Myocyte (in vitro differentiated cells): ENCODE measurements around the gene FBXO7. TPM values are rescaled to one million over a fixed set of nuclear protein-coding genes. Genes with fewer than 3 reads are reported as not detected.

Experiments
- total RNA-seq: library from RNA; depleted of rRNA; stranded (reverse); fragments of >200 nt; gene quantifications from 2 replicates; pipeline ENCODE4 v1.2.3, GENCODE V29; 2014

Gene FBXO7
- total RNA-seq, 1 donor from 2014 or later, result 58.1 TPM

Other genes with a start within 250 kb of the FBXO7 start
- gene SLC5A4, start 219.5 kb upstream of the FBXO7 start, total RNA-seq, result not detected in 2 replicates
- gene RFPL3, start 116.9 kb upstream of the FBXO7 start, total RNA-seq, result not detected in 2 replicates
- gene RTCB, start 62.6 kb upstream of the FBXO7 start, total RNA-seq, result 93.0 and 100 TPM in 2 replicates
- not detected in 2 replicates for gene BPIFC, start 10.4 kb upstream of the FBXO7 start, total RNA-seq